OCI-LY7 (cell line): ENCODE data around the gene LRFN2.

ENCODE experiments used
- CTCF ChIP-seq: fragments of 200-600 bp; sonication (generic); conservative IDR thresholded peaks from 2 replicates; pipeline ENCODE4 v1.5.1; 2014; ENCODE audit warnings: mild to moderate bottlenecking, antibody characterized with exemption, low read length, moderate library complexity, mixed read lengths
- EZH2phosphoT487 ChIP-seq: fragments of 200-600 bp; sonication (generic); IDR thresholded peaks from 2 replicates; pipeline ENCODE4 v1.6.1; 2018; ENCODE audit warnings: low read depth, borderline replicate concordance, mild to moderate bottlenecking, mixed run types, antibody characterized with exemption, low read length, moderate library complexity, mixed read lengths

GRCh38 chr6:40573221-40573620 is 13.9 kb downstream of the LRFN2 start:
- TF ChIP-seq EZH2phosphoT487 (no peak), CTCF (no peak)
